B cell (primary cell): Measurements from ENCODE around the gene SMARCE1. TPM values are rescaled to one million over a fixed set of nuclear protein-coding genes. Genes with fewer than 3 reads are reported as not detected.

Source experiments
- ATAC-seq: fragments of 200-7000 bp; cut with Tn5 transposase; one replicate; pipeline ENCODE4 v1.10.0; 2021; ENCODE audit warnings: low read depth, mild to moderate bottlenecking, moderate number of reproducible peaks, moderate library complexity
- CTCF ChIA-PET: fragments of 350-600 bp; sonication (Branson Sonifier 250); formaldehyde crosslinking; loops from one replicate; lab custom pipeline; 2021; ENCODE audit warnings: antibody characterized with exemption, inconsistent platforms; lab: Charles Lee
- POLR2A ChIA-PET: fragments of 350-600 bp; sonication (Branson Sonifier 250); formaldehyde crosslinking; loops from one replicate; lab custom pipeline; 2021; ENCODE audit warnings: antibody characterized with exemption; lab: Charles Lee
- DNase-seq: peaks from one replicate; pipeline ENCODE4 v3.0.0; 2013
- H2AFZ ChIP-seq: 2 replicates; pipeline ENCODE4 v1.6.1; 2012; ENCODE audit warnings: mild to moderate bottlenecking, low read depth, low read length; ENCODE audit not compliant: insufficient read depth, poor library complexity, severe bottlenecking
- H3K27ac ChIP-seq, 2 donors: 1 replicate in 1 of 2; 2 replicates in 1 of 2; pipeline ENCODE4 v1.5.1; 2012 to 2013; ENCODE audit warnings: low read length in 2 of 2, mild to moderate bottlenecking in 2 of 2, moderate library complexity in 1 of 2
- H3K27me3 ChIP-seq, 4 experiments: fragments of 200-600 bp in 1 of 4; sonication (generic) in 1 of 4; replicated peaks in 1 of 4; 1 replicate in 2 of 4; 2 replicates in 2 of 4; pipeline versions ENCODE4 v1.6.1 to v1.7.0; 2013 to 2016; ENCODE audit warnings: low read length in 3 of 4, mild to moderate bottlenecking in 2 of 4, mixed read lengths in 1 of 4, moderate library complexity in 1 of 4; ENCODE audit not compliant: insufficient read depth in 4 of 4, control insufficient read depth in 3 of 4; ENCODE audit errors: control extremely low read depth in 1 of 4
- H3K36me3 ChIP-seq, 2 experiments: replicated peaks in 1 of 2; 1 replicate in 1 of 2; 2 replicates in 1 of 2; pipeline versions ENCODE4 v1.6.1 to v1.7.1; 2013; ENCODE audit warnings: low read length in 1 of 2; ENCODE audit not compliant: insufficient read depth in 2 of 2, control insufficient read depth in 1 of 2; ENCODE audit errors: control extremely low read depth in 1 of 2, extremely low read depth in 1 of 2
- H3K4me1 ChIP-seq, 2 donors: fragments of 200-600 bp in 1 of 2; sonication (generic) in 1 of 2; 1 replicate in 1 of 2; 2 replicates in 1 of 2; pipeline versions ENCODE4 v1.5.1 to v1.6.1; 2013 to 2017; ENCODE audit warnings: low read length in 2 of 2; ENCODE audit not compliant: control insufficient read depth in 2 of 2, insufficient read depth in 2 of 2
- H3K4me2 ChIP-seq: replicated peaks from 2 replicates; pipeline ENCODE3; 2012; ENCODE audit warnings: mild to moderate bottlenecking, low read depth, low read length; ENCODE audit not compliant: poor library complexity, severe bottlenecking
- H3K4me3 ChIP-seq, 5 experiments: fragments of 200-600 bp in 1 of 5; sonication (generic) in 1 of 5; 1 replicate in 3 of 5; 2 replicates in 2 of 5; pipeline versions ENCODE4 v1.5.1 to v1.7.0; 2011 to 2016; ENCODE audit warnings: low read length in 4 of 5, mild to moderate bottlenecking in 4 of 5, low read depth in 2 of 5, control low read depth in 1 of 5, moderate library complexity in 1 of 5; ENCODE audit not compliant: insufficient read depth in 1 of 5; ENCODE audit errors: control extremely low read depth in 1 of 5, extremely low read depth in 1 of 5
- H3K79me2 ChIP-seq: fragments of 200-600 bp; sonication (generic); one replicate; pipeline ENCODE4 v1.6.0; 2016; ENCODE audit warnings: low read length; ENCODE audit not compliant: control insufficient read depth, insufficient read depth
- H3K9ac ChIP-seq: fragments of 200-600 bp; sonication (generic); 2 replicates; pipeline ENCODE4 v1.6.1; 2017; ENCODE audit warnings: mild to moderate bottlenecking, low read length, moderate library complexity
- H3K9me3 ChIP-seq, 3 donors: one replicate each; pipeline versions ENCODE4 v1.6.1 to v1.7.1; 2013; ENCODE audit warnings: low read length in 2 of 3; ENCODE audit not compliant: control insufficient read depth in 2 of 3, insufficient read depth in 1 of 3; ENCODE audit errors: control extremely low read depth in 1 of 3
- H4K20me1 ChIP-seq: 2 replicates; pipeline ENCODE4 v1.6.0; 2012; ENCODE audit warnings: mild to moderate bottlenecking, low read length; ENCODE audit not compliant: insufficient read depth, control insufficient read depth, poor library complexity, severe bottlenecking
- H3K27ac Mint-ChIP-seq: one replicate; pipeline ENCODE4 v1.8.0; 2021; ENCODE audit warnings: mixed read lengths
- H3K27me3 Mint-ChIP-seq: one replicate; pipeline ENCODE4 v1.8.0; 2021; ENCODE audit warnings: mixed read lengths
- H3K4me1 Mint-ChIP-seq: one replicate; pipeline ENCODE4 v1.8.0; 2021; ENCODE audit warnings: mixed read lengths
- H3K4me3 Mint-ChIP-seq: one replicate; pipeline ENCODE4 v1.8.0; 2021; ENCODE audit warnings: mixed read lengths
- H3K9me3 Mint-ChIP-seq: one replicate; pipeline ENCODE4 v1.8.0; 2022; ENCODE audit warnings: mixed read lengths; ENCODE audit not compliant: insufficient read depth
- EZH2 ChIP-seq: IDR thresholded peaks from 2 replicates; pipeline ENCODE4 v1.6.1; 2012; ENCODE audit warnings: borderline replicate concordance, low read depth, mild to moderate bottlenecking, moderate library complexity, low read length; ENCODE audit not compliant: insufficient read depth, poor library complexity, severe bottlenecking
- WGBS: methylation state at CpG from one replicate; pipeline ENCODE4 v1.1.5; 2013; ENCODE audit warnings: missing lambda C conversion rate; ENCODE audit not compliant: insufficient coverage; 5-methylcytosine and 5-hydroxymethylcytosine counted together
- intact Hi-C: fragments of 100-400 bp; cut with micrococcal nuclease; formaldehyde crosslinking; loops from one replicate; pipeline ENCODE4 v1.10.0; 2022
- polyA plus RNA-seq: library from polyadenylated mRNA; depleted of rRNA; stranded (reverse); fragments of >200 nt; gene quantifications from 2 replicates; pipeline ENCODE4 v1.2.3, GENCODE V29; 2012
- total RNA-seq, 2 donors: library from RNA; stranded (reverse); fragments of 120-200 nt in 1 of 2; gene quantifications; 1 replicate in 1 of 2; 2 replicates in 1 of 2; pipeline versions ENCODE4 v1.2.3 to v1.2.4, GENCODE V29; 2013 to 2022
- TF ChIP-seq, protein P1 (sequence below): fragments of 200-600 bp; IDR thresholded peaks from one replicate; pipeline ENCODE4 v1.8.0; 2022; ENCODE audit warnings: antibody characterized with exemption, mild to moderate bottlenecking

SMARCE1 gene
- total and polyA plus RNA-seq, 2 donors (not counting 1 experiment from before 2014, with no cell fraction given) = 19.9 to 128 TPM

DNA sequence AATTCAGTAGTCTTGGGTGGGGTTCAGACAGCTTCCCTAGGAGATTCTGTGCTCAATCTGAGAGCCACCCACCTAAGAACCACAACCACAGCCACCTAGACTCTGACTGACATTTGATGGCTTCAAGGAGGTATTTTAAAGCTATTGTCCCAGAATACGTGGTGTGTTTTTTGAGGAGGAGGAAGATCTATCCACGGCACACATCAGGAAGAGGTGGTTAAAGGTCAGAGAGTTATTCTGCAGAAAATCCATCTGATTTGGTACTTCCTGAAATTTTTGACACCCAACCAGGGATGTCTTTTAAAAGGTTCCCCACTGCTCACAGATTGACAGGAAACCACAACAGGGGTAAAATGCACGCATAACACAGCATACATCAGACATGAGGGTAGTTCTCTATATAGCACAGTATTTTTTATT, 25.1 kb downstream of the SMARCE1 start:
- Histone ChIP-seq H3K4me3 (no peak overlapping the region), H4K20me1 (no peaks in the 10 kb centered on the region), H3K79me2 (peaks cover 6% of the 10 kb centered on the region), H3K27me3 (no peaks in the 10 kb centered on the region), H2AFZ (no peak overlapping the region), H3K9ac (no peak overlapping the region), H3K27ac (no peak overlapping the region), H3K36me3 (peaks cover 0 to 3% of the 10 kb centered on the region in 2 experiments), H3K4me1 (peaks cover 57 to 58% of the 10 kb centered on the region in 2 donors), H3K4me2 (peak overlapping the region; percentile 60), H3K9me3 (no peaks in the 10 kb centered on the region)
- intact Hi-C loops = loop anchor here (5.0 kb wide), 2 partner anchors 700 to 1025 kb away; no protein-coding TSS in a partner anchor
- ChIA-PET CTCF (interaction anchor here (0.8 to 11.9 kb wide), 7 partner anchors 45 to 1040 kb away, joined by 3 to 634 read pairs (median 8); partner anchors contain the start of gene CCR7), POLR2A (interaction anchor here (1.1 to 1.6 kb wide), 2 partner anchors 61 to 67 kb away, joined by 3 read pairs; no protein-coding TSS in a partner anchor)
- peaks cover 59% of the 10 kb centered on the region for H3K4me1 Mint-ChIP-seq
- H3K27me3 Mint-ChIP-seq = no peaks in the 10 kb centered on the region
- no peaks in the 10 kb centered on the region for H3K9me3 Mint-ChIP-seq
- DNase-seq = peak; percentile 62
- peak overlapping the region; percentile 69 for H3K4me3 Mint-ChIP-seq
- peak; percentile 23 for ATAC-seq
- TF ChIP-seq, protein P1, sequence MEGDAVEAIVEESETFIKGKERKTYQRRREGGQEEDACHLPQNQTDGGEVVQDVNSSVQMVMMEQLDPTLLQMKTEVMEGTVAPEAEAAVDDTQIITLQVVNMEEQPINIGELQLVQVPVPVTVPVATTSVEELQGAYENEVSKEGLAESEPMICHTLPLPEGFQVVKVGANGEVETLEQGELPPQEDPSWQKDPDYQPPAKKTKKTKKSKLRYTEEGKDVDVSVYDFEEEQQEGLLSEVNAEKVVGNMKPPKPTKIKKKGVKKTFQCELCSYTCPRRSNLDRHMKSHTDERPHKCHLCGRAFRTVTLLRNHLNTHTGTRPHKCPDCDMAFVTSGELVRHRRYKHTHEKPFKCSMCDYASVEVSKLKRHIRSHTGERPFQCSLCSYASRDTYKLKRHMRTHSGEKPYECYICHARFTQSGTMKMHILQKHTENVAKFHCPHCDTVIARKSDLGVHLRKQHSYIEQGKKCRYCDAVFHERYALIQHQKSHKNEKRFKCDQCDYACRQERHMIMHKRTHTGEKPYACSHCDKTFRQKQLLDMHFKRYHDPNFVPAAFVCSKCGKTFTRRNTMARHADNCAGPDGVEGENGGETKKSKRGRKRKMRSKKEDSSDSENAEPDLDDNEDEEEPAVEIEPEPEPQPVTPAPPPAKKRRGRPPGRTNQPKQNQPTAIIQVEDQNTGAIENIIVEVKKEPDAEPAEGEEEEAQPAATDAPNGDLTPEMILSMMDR = no peak
- TF ChIP-seq EZH2 = no peak
- H3K27ac Mint-ChIP-seq = peak overlapping the region; percentile 77
- no CpG with 5 or more reads among the region's 3 CpGs for WGBS

DNA sequence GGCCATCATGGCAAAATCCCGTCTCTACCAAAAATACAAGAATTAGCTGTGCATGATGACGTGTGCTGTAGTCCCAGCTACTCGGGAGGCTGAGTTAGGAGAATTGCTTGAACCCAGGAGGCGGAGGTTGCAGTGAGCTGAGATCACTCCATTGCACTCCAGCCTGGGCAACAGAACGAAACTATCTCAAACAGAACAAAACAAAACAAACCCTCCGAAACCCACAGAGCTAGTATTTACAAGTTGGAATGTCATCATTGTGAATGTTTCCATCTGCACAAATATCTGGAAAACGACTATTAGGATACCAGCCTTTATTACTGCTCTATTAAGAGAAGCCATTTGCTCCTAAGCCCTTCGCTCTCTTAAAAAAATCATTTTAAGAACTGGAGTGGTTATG, 26.0 kb downstream of the SMARCE1 start:
- H3K4me3 ChIP-seq = no peak overlapping the region
- Mint-ChIP-seq H3K4me1 (peaks cover 64% of the 10 kb centered on the region), H3K9me3 (no peaks in the 10 kb centered on the region), H3K27ac (no peak overlapping the region), H3K4me3 (no peak overlapping the region), H3K27me3 (no peaks in the 10 kb centered on the region)
- intact Hi-C loops = loop anchor here (2.0 to 5.0 kb wide), 3 partner anchors 27 to 1026 kb away; no protein-coding TSS in a partner anchor
- H3K4me1 ChIP-seq = peaks cover 62 to 67% of the 10 kb centered on the region in 2 donors
- peaks cover 6% of the 10 kb centered on the region for H3K79me2 ChIP-seq
- no peak overlapping the region for H2AFZ ChIP-seq
- H4K20me1 ChIP-seq = no peaks in the 10 kb centered on the region
- DNase-seq (no peak), ATAC-seq (no peak)
- H3K36me3 ChIP-seq = no peaks in the 10 kb centered on the region
- CTCF ChIA-PET = interaction anchor here (0.9 to 11.9 kb wide), 8 partner anchors 44 to 1041 kb away, joined by 3 to 634 read pairs (median 10); partner anchors contain the start of gene CCR7
- TF ChIP-seq EZH2 = no peak
- TF ChIP-seq, protein P1 = no peak
- no peaks in the 10 kb centered on the region for H3K9me3 ChIP-seq
- 92% methylated on average over 5 of the region's 8 CpGs for WGBS
- H3K4me2 ChIP-seq = no peak overlapping the region
- H3K27me3 ChIP-seq = no peaks in the 10 kb centered on the region
- H3K9ac ChIP-seq = no peak overlapping the region
- no peak overlapping the region for H3K27ac ChIP-seq
- POLR2A ChIA-PET = interaction anchor here (1.1 kb wide), 1 partner anchor 66 kb away, joined by 3 read pairs; no protein-coding TSS in a partner anchor
